ENCODE results near the gene TMEM209. TPM values are rescaled to one million over a fixed set of nuclear protein-coding genes. Genes with fewer than 3 reads are reported as not detected.

Gene TMEM209
- polyA plus RNA-seq, 1 donor (not counting 4 experiments of a cell fraction or from before 2014, with no cell fraction given) = 20.0 TPM

- H3K4me1 ChIP-seq (ENCODE audit: control insufficient read depth, extremely low read depth, insufficient read depth, low read length) = no peaks in the 10 kb centered on the region
- H3K79me2 ChIP-seq (ENCODE audit: control insufficient read depth, insufficient read depth, low read length) = no peaks in the 10 kb centered on the region
- no peaks in the 10 kb centered on the region for H3K9me3 ChIP-seq (ENCODE audit: control insufficient read depth, low read depth, low read length)
- no peak overlapping the region for H3K4me3 ChIP-seq (ENCODE audit: control insufficient read depth in 2 of 3, extremely low read depth in 1 of 3, insufficient read depth in 2 of 3, low read depth in 1 of 3, low read length in 3 of 3)
- dilution Hi-C loops (cut with MboI; ENCODE audit: extremely low pct_ligation_motif_present, low sequenced_read_pairs) = no loop called here
- no peak for TF ChIP-seq CTCF (optimal IDR thresholded peaks at IDR 0.05 in 1 of 3, IDR thresholded peaks at IDR 0.05 in 1 of 3, conservative IDR thresholded peaks at IDR 0.05 in 1 of 3; ENCODE audit: extremely low read depth in 1 of 3, insufficient read depth in 2 of 3, low read length in 3 of 3)
- no peak for TF ChIP-seq EZH2 (IDR thresholded peaks at IDR 0.05; ENCODE audit: low read length)
- no peak overlapping the region for H3K9ac ChIP-seq (ENCODE audit: control insufficient read depth, extremely low read depth, insufficient read depth, low read length)
- no peaks in the 10 kb centered on the region for H4K20me1 ChIP-seq (ENCODE audit: control insufficient read depth, extremely low read depth, insufficient read depth, low read length)
- H3K27me3 ChIP-seq (ENCODE audit: control insufficient read depth, extremely low read depth, insufficient read depth, low read length) = no peaks in the 10 kb centered on the region
- H3K27ac ChIP-seq (ENCODE audit: control insufficient read depth, insufficient read depth, low read length) = no peak overlapping the region
- no peaks in the 10 kb centered on the region for H3K36me3 ChIP-seq (ENCODE audit: control insufficient read depth in 2 of 2, extremely low read depth in 1 of 2, insufficient read depth in 2 of 2, low read length in 2 of 2)
- DNase-seq (ENCODE audit: low read depth, low spot score) = no peak
- no peak for FAIRE-seq
- H3K4me2 ChIP-seq (ENCODE audit: control insufficient read depth, extremely low read depth, insufficient read depth, low read depth, low read length) = no peak overlapping the region
- no peak overlapping the region for H2AFZ ChIP-seq (ENCODE audit: control insufficient read depth, low read length)
- H3K9me1 ChIP-seq (ENCODE audit: control insufficient read depth, extremely low read depth, insufficient read depth, low read length) = no peaks in the 10 kb centered on the region
These were observed 13.8 kb upstream of the TMEM209 start for GRCh38 chr7:130218806-130219620.

- no peak for TF ChIP-seq CTCF (optimal IDR thresholded peaks at IDR 0.05 in 1 of 3, IDR thresholded peaks at IDR 0.05 in 1 of 3, conservative IDR thresholded peaks at IDR 0.05 in 1 of 3; ENCODE audit: extremely low read depth in 1 of 3, insufficient read depth in 2 of 3, low read length in 3 of 3)
- no peak for TF ChIP-seq EZH2 (IDR thresholded peaks at IDR 0.05; ENCODE audit: low read length)
These were observed 11.5 kb upstream of the TMEM209 start for GRCh38 chr7:130216750-130217149.

More at GRCh38 chr7:130216750-130217149, 11.5 kb upstream of the TMEM209 start:
- no peak overlapping the region for H3K4me3 ChIP-seq (ENCODE audit: control insufficient read depth in 2 of 3, extremely low read depth in 1 of 3, insufficient read depth in 2 of 3, low read depth in 1 of 3, low read length in 3 of 3)
- H3K27me3 ChIP-seq (ENCODE audit: control insufficient read depth, extremely low read depth, insufficient read depth, low read length) = no peaks in the 10 kb centered on the region
- H3K9me1 ChIP-seq (ENCODE audit: control insufficient read depth, extremely low read depth, insufficient read depth, low read length) = no peaks in the 10 kb centered on the region
- DNase-seq (ENCODE audit: low read depth, low spot score) = no peak
- H2AFZ ChIP-seq (ENCODE audit: control insufficient read depth, low read length) = no peak overlapping the region
- no peaks in the 10 kb centered on the region for H4K20me1 ChIP-seq (ENCODE audit: control insufficient read depth, extremely low read depth, insufficient read depth, low read length)
- H3K9ac ChIP-seq (ENCODE audit: control insufficient read depth, extremely low read depth, insufficient read depth, low read length) = no peak overlapping the region
- no peaks in the 10 kb centered on the region for H3K4me1 ChIP-seq (ENCODE audit: control insufficient read depth, extremely low read depth, insufficient read depth, low read length)
- no peak overlapping the region for H3K4me2 ChIP-seq (ENCODE audit: control insufficient read depth, extremely low read depth, insufficient read depth, low read depth, low read length)
- H3K27ac ChIP-seq (ENCODE audit: control insufficient read depth, insufficient read depth, low read length) = no peak overlapping the region
- H3K9me3 ChIP-seq (ENCODE audit: control insufficient read depth, low read depth, low read length) = no peaks in the 10 kb centered on the region
- H3K36me3 ChIP-seq (ENCODE audit: control insufficient read depth in 2 of 2, extremely low read depth in 1 of 2, insufficient read depth in 2 of 2, low read length in 2 of 2) = no peaks in the 10 kb centered on the region
- H3K79me2 ChIP-seq (ENCODE audit: control insufficient read depth, insufficient read depth, low read length) = no peaks in the 10 kb centered on the region
- dilution Hi-C loops (cut with MboI; ENCODE audit: extremely low pct_ligation_motif_present, low sequenced_read_pairs) = no loop called here
- FAIRE-seq = no peak

Data from keratinocyte (primary cell).